H1 (cell line): ENCODE results near the gene CENPB. TPM values are rescaled to one million over a fixed set of nuclear protein-coding genes. Genes with fewer than 3 reads are reported as not detected.

Experiments used
- BRCA1 ChIP-seq: IDR thresholded peaks from 2 replicates; pipeline ENCODE4 v1.6.1; 2012; ENCODE audit warnings: low read depth, low read length, improper control_type of control experiment
- CREB1 ChIP-seq: IDR thresholded peaks from 2 replicates; pipeline ENCODE4 v1.6.1; 2012; ENCODE audit warnings: inconsistent platforms
- EZH2 ChIP-seq: fragments of 200-600 bp; sonication (generic); IDR thresholded peaks from 2 replicates; pipeline ENCODE4 v1.7.1; 2012; ENCODE audit warnings: low read depth, mild to moderate bottlenecking, moderate library complexity, low read length, inconsistent platforms; ENCODE audit not compliant: severe bottlenecking
- FOSL1 ChIP-seq: IDR thresholded peaks from 2 replicates; pipeline ENCODE4 v1.6.1; 2011; ENCODE audit warnings: mild to moderate bottlenecking, low read depth, low read length, moderate library complexity; ENCODE audit not compliant: insufficient read depth
- GABPA ChIP-seq: IDR thresholded peaks from 2 replicates; pipeline ENCODE4 v1.6.1; 2011; ENCODE audit warnings: mild to moderate bottlenecking, low read length, moderate library complexity, borderline replicate concordance; ENCODE audit not compliant: insufficient read depth
- HDAC6 ChIP-seq: IDR thresholded peaks from one replicate; pipeline ENCODE4 v1.7.1; 2012; ENCODE audit warnings: low read depth, mild to moderate bottlenecking, inconsistent platforms, low read length, moderate library complexity
- JUND ChIP-seq: IDR thresholded peaks from 2 replicates; pipeline ENCODE4 v1.6.1; 2011; ENCODE audit warnings: mild to moderate bottlenecking, improper control_type of control experiment, low read length
- KDM1A ChIP-seq: fragments of 200-600, 300-600 bp; sonication (generic); IDR thresholded peaks from 2 replicates; pipeline ENCODE4 v1.7.1; 2016; ENCODE audit warnings: mild to moderate bottlenecking, low read length, borderline replicate concordance
- KDM4A ChIP-seq: IDR thresholded peaks from one replicate; pipeline ENCODE4 v1.7.1; 2012; ENCODE audit warnings: low read depth, mild to moderate bottlenecking, moderate library complexity, low read length, inconsistent platforms; ENCODE audit not compliant: severe bottlenecking
- NANOG ChIP-seq: IDR thresholded peaks from 2 replicates; pipeline ENCODE4 v1.6.1; 2011; ENCODE audit warnings: low read length, low read depth, mild to moderate bottlenecking, inconsistent platforms; ENCODE audit not compliant: insufficient read depth, poor library complexity, severe bottlenecking
- NRF1 ChIP-seq: IDR thresholded peaks from 2 replicates; pipeline ENCODE4 v1.6.1; 2011; ENCODE audit warnings: mild to moderate bottlenecking, low read depth, low read length, improper control_type of control experiment
- PHF8 ChIP-seq: fragments of 200-600 bp; sonication (generic); conservative IDR thresholded peaks from 2 replicates; pipeline ENCODE4 v1.7.1; 2012; ENCODE audit warnings: low read depth, mild to moderate bottlenecking, inconsistent platforms, low read length, moderate library complexity
- POLR2A ChIP-seq, 2 experiments: IDR thresholded peaks; 1 replicate in 1 of 2; 2 replicates in 1 of 2; pipeline ENCODE4 v1.6.1; 2011; ENCODE audit warnings: low read depth in 2 of 2, low read length in 2 of 2, mild to moderate bottlenecking in 2 of 2; ENCODE audit errors: control extremely low read depth in 1 of 2
- POU5F1 ChIP-seq: IDR thresholded peaks from 2 replicates; pipeline ENCODE4 v1.6.1; 2011; ENCODE audit warnings: low read depth, mild to moderate bottlenecking, low read length, moderate library complexity
- RAD21 ChIP-seq, 2 experiments: IDR thresholded peaks in 1 of 2; conservative IDR thresholded peaks in 1 of 2; 2 replicates each; pipeline ENCODE4 v1.6.1; 2011; ENCODE audit warnings: low read depth in 2 of 2, low read length in 2 of 2, improper control_type of control experiment in 1 of 2, inconsistent platforms in 1 of 2, mild to moderate bottlenecking in 1 of 2, moderate library complexity in 1 of 2
- RBBP5 ChIP-seq: IDR thresholded peaks from 2 replicates; pipeline ENCODE4 v1.7.1; 2012; ENCODE audit warnings: low read depth, mild to moderate bottlenecking, inconsistent platforms, low read length, moderate library complexity, borderline replicate concordance
- RXRA ChIP-seq: IDR thresholded peaks from 2 replicates; pipeline ENCODE4 v1.6.1; 2011; ENCODE audit warnings: low read depth, mild to moderate bottlenecking, low read length, moderate library complexity; ENCODE audit not compliant: insufficient read depth
- SIRT6 ChIP-seq: IDR thresholded peaks from one replicate; pipeline ENCODE4 v1.7.1; 2012; ENCODE audit warnings: low read length, inconsistent platforms
- SIX5 ChIP-seq: IDR thresholded peaks from 2 replicates; pipeline ENCODE4 v1.6.1; 2011; ENCODE audit warnings: mild to moderate bottlenecking, low read depth, low read length
- SP4 ChIP-seq: IDR thresholded peaks from 2 replicates; pipeline ENCODE4 v1.6.1; 2012; ENCODE audit warnings: low read length, inconsistent platforms
- TAF7 ChIP-seq: optimal IDR thresholded peaks from 2 replicates; pipeline ENCODE3; 2011; ENCODE audit warnings: low read depth, mild to moderate bottlenecking, inconsistent platforms, low read length, moderate library complexity, borderline replicate concordance
- TBP ChIP-seq: IDR thresholded peaks from 2 replicates; pipeline ENCODE4 v1.6.1; 2011; ENCODE audit warnings: low read depth, low read length, improper control_type of control experiment
- polyA plus RNA-seq, 7 experiments: library from polyadenylated mRNA; depleted of rRNA in 3 of 7; stranded (reverse) in 5 of 7; unstranded in 2 of 7; fragments of >200 nt in 5 of 7; fragments of 200-250 nt in 2 of 7; gene quantifications; 1 replicate in 5 of 7; 2 replicates in 1 of 7; 4 replicates in 1 of 7; pipeline versions ENCODE4 v1.2.1 to v1.2.3, GENCODE V29; 2011 to 2013; ENCODE audit warnings: missing spikeins in 2 of 7, mixed read lengths in 2 of 7
- total RNA-seq: library from RNA; stranded (reverse); fragmentation: NEBNext Ultra II Directional; extraction: Animal tissue kit (Norgen Biotek cat#: 25700); gene quantifications from 2 replicates; pipeline ENCODE4 v1.2.1, GENCODE V29; 2021
- TF ChIP-seq, protein P1 (sequence below): IDR thresholded peaks from 2 replicates; pipeline ENCODE4 v1.6.1; 2012; ENCODE audit warnings: inconsistent platforms

The CENPB gene
- total and polyA plus RNA-seq, 2 of the 8 experiments (the other 6 are each of a cell fraction or from before 2014, with no cell fraction given), result 17.7 to 51.6 TPM

GRCh38 chr20:3749689-3750531 lies 36.6 kb downstream of the CENPB start (continued):
- TF ChIP-seq NANOG, result no peak
- TF ChIP-seq, protein P1, sequence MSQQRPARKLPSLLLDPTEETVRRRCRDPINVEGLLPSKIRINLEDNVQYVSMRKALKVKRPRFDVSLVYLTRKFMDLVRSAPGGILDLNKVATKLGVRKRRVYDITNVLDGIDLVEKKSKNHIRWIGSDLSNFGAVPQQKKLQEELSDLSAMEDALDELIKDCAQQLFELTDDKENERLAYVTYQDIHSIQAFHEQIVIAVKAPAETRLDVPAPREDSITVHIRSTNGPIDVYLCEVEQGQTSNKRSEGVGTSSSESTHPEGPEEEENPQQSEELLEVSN, result peak; percentile 63; the same call in 1 of the 2 replicates
- TF ChIP-seq KDM1A, result no peak
- TF ChIP-seq NRF1, result no peak
- no peak for TF ChIP-seq RXRA
- no peak for TF ChIP-seq BRCA1
- peak; percentile 68; the same call in 1 of the 2 replicates for TF ChIP-seq SP4
- peak; percentile 52; the same call in 1 of the 2 replicates for TF ChIP-seq TBP
- TF ChIP-seq KDM4A, result peak; percentile 86
- no peak for TF ChIP-seq SIX5
- peak; percentile 49 for TF ChIP-seq TAF7
- TF ChIP-seq JUND, result no peak
- peak; percentile 54 to 72; a peak in 3 of 4 replicates for TF ChIP-seq RAD21 (IDR thresholded peaks at IDR 0.05 in 1 of 2, conservative IDR thresholded peaks at IDR 0.05 in 1 of 2; ENCODE audit: low read depth in 2 of 2, low read length in 2 of 2)
- TF ChIP-seq FOSL1, result no peak
- peak; percentile 69 for TF ChIP-seq CREB1
- TF ChIP-seq GABPA, result no peak
- peak; percentile 30; the same call in 1 of the 2 replicates for TF ChIP-seq RBBP5
- TF ChIP-seq POU5F1, result no peak
- TF ChIP-seq EZH2, result no peak
- no peak for TF ChIP-seq SIRT6
- no peak for TF ChIP-seq PHF8
- peak in 1 of 2 experiments; percentile 17; a peak in 1 of 3 replicates for TF ChIP-seq POLR2A (IDR thresholded peaks at IDR 0.05; ENCODE audit: control extremely low read depth in 1 of 2, low read depth in 2 of 2, low read length in 2 of 2)
- no peak for TF ChIP-seq HDAC6
